Measurements from ENCODE around the gene KCNH5. TPM values are rescaled to one million over a fixed set of nuclear protein-coding genes. Genes with fewer than 3 reads are reported as not detected.

The KCNH5 gene
- polyA plus RNA-seq, 1 donor (not counting 4 experiments of a cell fraction or from before 2014, with no cell fraction given): 0.04 TPM

GRCh38 chr14:62697461-62697860 lies 347.8 kb downstream of the KCNH5 start:
- FAIRE-seq (peak; percentile 36), DNase-seq (ENCODE audit: low read depth, low spot score) (no peak)
- H3K4me2 ChIP-seq (ENCODE audit: control insufficient read depth, extremely low read depth, insufficient read depth, low read depth, low read length): no peak overlapping the region
- H3K4me1 ChIP-seq (ENCODE audit: control insufficient read depth, extremely low read depth, insufficient read depth, low read length): peaks cover 13% of the 10 kb centered on the region
- no peaks in the 10 kb centered on the region for H3K9me3 ChIP-seq (ENCODE audit: control insufficient read depth, low read depth, low read length)
- TF ChIP-seq CTCF (optimal IDR thresholded peaks at IDR 0.05 in 1 of 3, IDR thresholded peaks at IDR 0.05 in 1 of 3, conservative IDR thresholded peaks at IDR 0.05 in 1 of 3; ENCODE audit: extremely low read depth in 1 of 3, insufficient read depth in 2 of 3, low read length in 3 of 3) (no peak), EZH2 (IDR thresholded peaks at IDR 0.05; ENCODE audit: low read length) (no peak)
- no peaks in the 10 kb centered on the region for H3K79me2 ChIP-seq (ENCODE audit: control insufficient read depth, insufficient read depth, low read length)
- no peak overlapping the region for H3K27ac ChIP-seq (ENCODE audit: control insufficient read depth, insufficient read depth, low read length)
- no peaks in the 10 kb centered on the region for H3K27me3 ChIP-seq (ENCODE audit: control insufficient read depth, extremely low read depth, insufficient read depth, low read length)
- no peaks in the 10 kb centered on the region for H4K20me1 ChIP-seq (ENCODE audit: control insufficient read depth, extremely low read depth, insufficient read depth, low read length)
- H3K9me1 ChIP-seq (ENCODE audit: control insufficient read depth, extremely low read depth, insufficient read depth, low read length): no peaks in the 10 kb centered on the region
- no peaks in the 10 kb centered on the region for H3K36me3 ChIP-seq (ENCODE audit: control insufficient read depth in 2 of 2, extremely low read depth in 1 of 2, insufficient read depth in 2 of 2, low read length in 2 of 2)
- H2AFZ ChIP-seq (ENCODE audit: control insufficient read depth, low read length): no peak overlapping the region
- H3K4me3 ChIP-seq (ENCODE audit: control insufficient read depth in 2 of 3, extremely low read depth in 1 of 3, insufficient read depth in 2 of 3, low read depth in 1 of 3, low read length in 3 of 3): no peak overlapping the region
- dilution Hi-C loops (cut with MboI; ENCODE audit: extremely low pct_ligation_motif_present, low sequenced_read_pairs): no loop called here
- H3K9ac ChIP-seq (ENCODE audit: control insufficient read depth, extremely low read depth, insufficient read depth, low read length): no peak overlapping the region

GRCh38 chr14:62696929-62697328 lies 348.3 kb downstream of the KCNH5 start:
- no peak for TF ChIP-seq CTCF (optimal IDR thresholded peaks at IDR 0.05 in 1 of 3, IDR thresholded peaks at IDR 0.05 in 1 of 3, conservative IDR thresholded peaks at IDR 0.05 in 1 of 3; ENCODE audit: extremely low read depth in 1 of 3, insufficient read depth in 2 of 3, low read length in 3 of 3)
- no peak for TF ChIP-seq EZH2 (IDR thresholded peaks at IDR 0.05; ENCODE audit: low read length)
- dilution Hi-C loops (cut with MboI; ENCODE audit: extremely low pct_ligation_motif_present, low sequenced_read_pairs): no loop called here
- FAIRE-seq (no peak), DNase-seq (ENCODE audit: low read depth, low spot score) (no peak)
- Histone ChIP-seq H3K36me3 (ENCODE audit: control insufficient read depth in 2 of 2, extremely low read depth in 1 of 2, insufficient read depth in 2 of 2, low read length in 2 of 2) (no peaks in the 10 kb centered on the region), H3K4me1 (ENCODE audit: control insufficient read depth, extremely low read depth, insufficient read depth, low read length) (peaks cover 17% of the 10 kb centered on the region), H3K27me3 (ENCODE audit: control insufficient read depth, extremely low read depth, insufficient read depth, low read length) (no peaks in the 10 kb centered on the region), H4K20me1 (ENCODE audit: control insufficient read depth, extremely low read depth, insufficient read depth, low read length) (no peaks in the 10 kb centered on the region), H3K4me2 (ENCODE audit: control insufficient read depth, extremely low read depth, insufficient read depth, low read depth, low read length) (no peak overlapping the region), H2AFZ (ENCODE audit: control insufficient read depth, low read length) (no peak overlapping the region), H3K9ac (ENCODE audit: control insufficient read depth, extremely low read depth, insufficient read depth, low read length) (no peak overlapping the region), H3K4me3 (ENCODE audit: control insufficient read depth in 2 of 3, extremely low read depth in 1 of 3, insufficient read depth in 2 of 3, low read depth in 1 of 3, low read length in 3 of 3) (no peak overlapping the region), H3K9me3 (ENCODE audit: control insufficient read depth, low read depth, low read length) (no peaks in the 10 kb centered on the region), H3K79me2 (ENCODE audit: control insufficient read depth, insufficient read depth, low read length) (no peaks in the 10 kb centered on the region), H3K9me1 (ENCODE audit: control insufficient read depth, extremely low read depth, insufficient read depth, low read length) (no peaks in the 10 kb centered on the region), H3K27ac (ENCODE audit: control insufficient read depth, insufficient read depth, low read length) (no peak overlapping the region)

All from keratinocyte (primary cell).